Mesothelial cell of epicardium (in vitro differentiated cells): ENCODE data around the gene EDA. TPM values are rescaled to one million over a fixed set of nuclear protein-coding genes. Genes with fewer than 3 reads are reported as not detected.

Experiments
- DNase-seq, 2 experiments: peaks; one replicate each; pipeline ENCODE4 v3.0.0; 2021; ENCODE audit warnings: low spot score in 2 of 2; ENCODE audit not compliant: unreplicated experiment in 2 of 2
- H3K27ac Mint-ChIP-seq: 2 replicates; pipeline ENCODE4 v1.8.0; 2021; ENCODE audit warnings: mixed read lengths
- H3K27me3 Mint-ChIP-seq: 2 replicates; pipeline ENCODE4 v1.8.0; 2021; ENCODE audit warnings: low read depth, mixed read lengths
- H3K36me3 Mint-ChIP-seq: 2 replicates; pipeline ENCODE4 v1.8.0; 2021; ENCODE audit warnings: mixed read lengths
- H3K4me1 Mint-ChIP-seq: 2 replicates; pipeline ENCODE4 v1.8.0; 2021; ENCODE audit warnings: mixed read lengths
- H3K4me3 Mint-ChIP-seq: 2 replicates; pipeline ENCODE4 v1.8.0; 2021; ENCODE audit warnings: mild to moderate bottlenecking, moderate library complexity, mixed read lengths
- H3K9me3 Mint-ChIP-seq: 2 replicates; pipeline ENCODE4 v1.8.0; 2021; ENCODE audit warnings: mixed read lengths
- total RNA-seq: library from RNA; stranded (reverse); gene quantifications from 3 replicates; pipeline ENCODE4 v1.2.1, GENCODE V29; 2021
- TF ChIP-seq, protein P1 (sequence below): fragments of 200-600 bp; sonication (generic); IDR thresholded peaks from one replicate; pipeline ENCODE4 v1.5.0; 2021; ENCODE audit warnings: antibody characterized with exemption; ENCODE audit not compliant: unreplicated experiment

Gene EDA
- total RNA-seq, 1 donor from 2014 or later: 9.2 TPM

DNA sequence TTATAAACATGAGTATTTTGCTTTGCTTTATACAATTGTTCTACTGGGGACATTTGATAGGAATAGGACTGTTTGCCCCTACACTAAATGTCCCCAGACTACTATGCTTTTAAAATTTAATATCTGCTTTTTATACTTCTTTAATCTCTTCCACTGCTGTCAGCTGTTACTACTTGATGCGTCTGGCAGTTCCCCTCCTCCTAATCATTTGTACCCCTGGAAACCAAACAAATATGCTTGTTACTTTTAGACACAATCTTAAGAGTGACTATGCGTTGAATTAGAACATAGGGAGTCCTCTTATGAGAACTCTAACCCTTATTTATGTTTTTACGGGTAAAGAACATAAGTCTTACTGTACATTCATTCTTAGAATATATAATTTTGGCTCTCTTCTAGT, 145.7 kb downstream of the EDA start:
- no peak overlapping the region for H3K27ac Mint-ChIP-seq
- H3K4me1 Mint-ChIP-seq: no peaks in the 10 kb centered on the region
- H3K9me3 Mint-ChIP-seq: peaks cover 23% of the 10 kb centered on the region
- no peaks in the 10 kb centered on the region for H3K27me3 Mint-ChIP-seq
- no peak overlapping the region for H3K4me3 Mint-ChIP-seq
- TF ChIP-seq, protein P1, sequence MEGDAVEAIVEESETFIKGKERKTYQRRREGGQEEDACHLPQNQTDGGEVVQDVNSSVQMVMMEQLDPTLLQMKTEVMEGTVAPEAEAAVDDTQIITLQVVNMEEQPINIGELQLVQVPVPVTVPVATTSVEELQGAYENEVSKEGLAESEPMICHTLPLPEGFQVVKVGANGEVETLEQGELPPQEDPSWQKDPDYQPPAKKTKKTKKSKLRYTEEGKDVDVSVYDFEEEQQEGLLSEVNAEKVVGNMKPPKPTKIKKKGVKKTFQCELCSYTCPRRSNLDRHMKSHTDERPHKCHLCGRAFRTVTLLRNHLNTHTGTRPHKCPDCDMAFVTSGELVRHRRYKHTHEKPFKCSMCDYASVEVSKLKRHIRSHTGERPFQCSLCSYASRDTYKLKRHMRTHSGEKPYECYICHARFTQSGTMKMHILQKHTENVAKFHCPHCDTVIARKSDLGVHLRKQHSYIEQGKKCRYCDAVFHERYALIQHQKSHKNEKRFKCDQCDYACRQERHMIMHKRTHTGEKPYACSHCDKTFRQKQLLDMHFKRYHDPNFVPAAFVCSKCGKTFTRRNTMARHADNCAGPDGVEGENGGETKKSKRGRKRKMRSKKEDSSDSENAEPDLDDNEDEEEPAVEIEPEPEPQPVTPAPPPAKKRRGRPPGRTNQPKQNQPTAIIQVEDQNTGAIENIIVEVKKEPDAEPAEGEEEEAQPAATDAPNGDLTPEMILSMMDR: no peak
- H3K36me3 Mint-ChIP-seq: no peaks in the 10 kb centered on the region
- DNase-seq: no peak

DNA sequence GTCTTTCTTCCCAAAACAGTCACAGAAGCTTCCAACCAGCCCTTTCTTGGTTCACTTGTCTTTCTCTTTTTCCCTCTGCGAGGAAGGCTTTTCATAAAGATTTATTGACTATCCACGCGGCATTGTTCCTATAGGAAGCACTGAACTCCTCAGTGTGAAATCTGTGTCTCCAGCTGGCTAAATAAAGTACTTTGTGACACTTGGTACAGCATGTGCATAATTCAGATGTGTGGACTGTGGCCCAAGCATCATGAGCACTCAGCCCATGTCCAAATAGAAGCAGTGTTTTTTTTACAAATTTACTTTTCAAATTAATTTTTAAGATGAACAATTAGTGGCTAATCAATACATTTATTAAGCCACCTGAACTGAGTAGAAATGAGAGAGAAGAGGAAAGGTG, 146.4 kb downstream of the EDA start:
- DNase-seq: no peak
- Mint-ChIP-seq H3K4me1 (no peaks in the 10 kb centered on the region), H3K36me3 (no peaks in the 10 kb centered on the region), H3K27ac (no peak overlapping the region), H3K4me3 (no peak overlapping the region), H3K9me3 (peaks cover 25% of the 10 kb centered on the region), H3K27me3 (no peaks in the 10 kb centered on the region)
- TF ChIP-seq, protein P1: no peak

DNA sequence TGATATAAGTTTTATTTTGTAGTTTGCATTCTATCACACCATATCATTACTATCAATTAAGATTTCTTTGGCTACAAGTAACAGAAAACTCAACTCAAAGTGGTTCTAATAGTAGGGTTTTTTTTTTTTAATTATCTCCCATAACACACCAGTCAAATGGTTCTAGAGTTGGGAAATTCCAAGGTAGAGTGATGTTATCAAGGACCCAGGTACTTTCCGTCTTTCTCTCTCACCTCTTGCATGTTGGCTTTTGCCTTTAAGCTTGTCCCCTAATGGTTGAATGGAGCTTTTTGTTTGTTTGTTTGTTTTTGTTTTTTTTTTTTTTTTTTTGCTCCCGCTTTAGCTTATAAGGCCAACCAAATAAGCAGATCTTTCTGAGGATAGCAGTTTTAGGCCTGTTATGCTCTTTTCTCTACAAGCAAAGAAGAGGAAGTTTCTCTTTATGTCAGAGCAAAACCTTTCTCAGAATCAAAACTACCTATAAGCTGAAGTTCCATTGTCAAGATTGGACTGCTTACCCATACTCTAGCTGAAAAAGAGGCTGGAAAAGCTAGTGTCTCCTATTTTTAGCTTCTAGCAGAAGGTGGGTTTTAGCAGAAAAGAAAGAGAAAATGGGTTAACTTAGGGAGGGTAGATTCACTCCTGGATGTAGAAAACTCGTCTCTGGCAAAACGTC, 177.5 kb downstream of the EDA start:
- H3K9me3 Mint-ChIP-seq: peaks cover 56% of the 10 kb centered on the region
- no peaks in the 10 kb centered on the region for H3K36me3 Mint-ChIP-seq
- DNase-seq: no peak
- TF ChIP-seq, protein P1: no peak
- H3K27ac Mint-ChIP-seq: no peak overlapping the region
- H3K4me3 Mint-ChIP-seq: no peak overlapping the region
- no peaks in the 10 kb centered on the region for H3K4me1 Mint-ChIP-seq
- H3K27me3 Mint-ChIP-seq: no peaks in the 10 kb centered on the region

DNA sequence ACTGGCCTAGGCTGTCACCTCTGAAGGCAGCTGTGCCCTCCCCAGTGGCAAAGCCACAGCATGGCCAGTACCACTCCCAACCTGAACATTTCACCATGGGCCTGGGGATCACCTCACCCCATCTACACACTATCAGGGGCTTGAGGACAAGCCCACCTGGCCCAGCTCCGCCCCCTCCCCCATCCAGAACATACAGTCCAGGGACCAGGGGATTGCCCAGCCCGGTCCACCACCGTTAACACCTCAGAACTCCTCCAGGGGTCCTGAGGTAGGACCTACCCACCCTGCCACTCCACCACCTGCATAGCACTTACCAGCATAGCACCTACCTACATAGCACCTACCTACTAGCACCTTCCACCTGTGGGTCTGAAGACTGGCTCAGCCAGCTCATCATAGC, 179.8 kb downstream of the EDA start:
- H3K36me3 Mint-ChIP-seq: no peaks in the 10 kb centered on the region
- no peaks in the 10 kb centered on the region for H3K27me3 Mint-ChIP-seq
- no peak for DNase-seq
- H3K4me1 Mint-ChIP-seq: no peaks in the 10 kb centered on the region
- no peak overlapping the region for H3K27ac Mint-ChIP-seq
- H3K4me3 Mint-ChIP-seq: no peak overlapping the region
- peaks cover 60% of the 10 kb centered on the region for H3K9me3 Mint-ChIP-seq
- TF ChIP-seq, protein P1: no peak

DNA sequence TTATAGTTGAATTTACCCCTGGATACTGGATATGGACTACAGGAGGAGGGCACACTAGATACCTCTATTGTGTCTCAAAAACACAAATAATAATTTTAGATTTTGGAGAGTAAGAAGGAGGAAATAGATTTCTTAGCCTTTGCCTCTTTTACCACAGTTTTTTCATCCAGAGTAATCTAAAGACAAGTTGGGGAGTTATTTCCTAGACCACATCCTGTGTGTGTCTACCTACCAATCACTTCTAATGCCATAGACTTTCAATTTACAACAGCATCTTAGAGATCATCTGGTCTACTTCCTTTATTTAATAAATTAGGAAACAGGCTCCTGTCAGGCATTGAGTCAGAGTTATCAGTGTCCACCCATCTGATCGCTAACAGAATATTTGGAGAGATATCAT, 191.5 kb downstream of the EDA start:
- H3K9me3 Mint-ChIP-seq: peaks cover 22% of the 10 kb centered on the region
- no peaks in the 10 kb centered on the region for H3K36me3 Mint-ChIP-seq
- TF ChIP-seq, protein P1: no peak
- H3K4me3 Mint-ChIP-seq: no peak overlapping the region
- DNase-seq: no peak
- H3K4me1 Mint-ChIP-seq: no peaks in the 10 kb centered on the region
- H3K27ac Mint-ChIP-seq: no peak overlapping the region
- no peaks in the 10 kb centered on the region for H3K27me3 Mint-ChIP-seq

DNA sequence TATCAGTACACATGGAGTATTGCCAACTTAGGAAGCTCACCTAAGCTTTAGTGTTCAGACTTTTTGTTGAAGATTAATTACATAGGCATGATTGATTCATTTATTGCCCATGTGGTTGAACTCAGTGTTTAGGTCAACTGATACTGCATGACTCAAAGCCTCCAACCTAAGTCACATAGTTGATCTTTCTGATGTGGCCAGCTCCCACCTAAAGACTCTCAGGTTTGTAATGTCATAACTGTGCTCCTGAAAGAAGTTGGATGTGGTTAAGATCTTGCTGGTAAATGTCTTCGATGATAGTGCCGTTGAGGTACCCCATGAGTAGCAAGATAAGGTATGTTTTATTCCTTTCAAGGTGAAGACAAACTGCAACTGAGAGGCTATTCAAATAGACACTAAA, 192.5 kb downstream of the EDA start:
- Mint-ChIP-seq H3K4me1 (no peaks in the 10 kb centered on the region), H3K27ac (no peak overlapping the region), H3K27me3 (no peaks in the 10 kb centered on the region), H3K9me3 (peaks cover 26% of the 10 kb centered on the region), H3K4me3 (no peak overlapping the region), H3K36me3 (no peaks in the 10 kb centered on the region)
- TF ChIP-seq, protein P1: no peak
- DNase-seq: no peak
